Right lung (tissue), 5 donors: ENCODE results near the gene FAF2. TPM values are rescaled to one million over a fixed set of nuclear protein-coding genes. Genes with fewer than 3 reads are reported as not detected.
"Not testable (repeated sequence)": the region's sequence is repeated elsewhere in the genome, so short reads cannot be mapped to it uniquely, and the experiment has no call there.

Source experiments
- DNase-seq, 2 donors: peaks; one replicate each; pipeline ENCODE4 v3.0.0-alpha.2; 2013
- polyA plus RNA-seq, 5 donors: library from polyadenylated mRNA; unstranded; fragments of 120-200 nt; gene quantifications; one replicate each; pipeline versions ENCODE4 v1.2.1 to v1.2.3, GENCODE V29; 2013; ENCODE audit warnings: inconsistent platforms in 1 of 5, low replicate concordance in 1 of 5; ENCODE audit not compliant: insufficient read length in 5 of 5, insufficient read depth in 1 of 5

FAF2 gene
- polyA plus RNA-seq, 5 donors = 41.9 to 55.9 (median 51.2) TPM

DNA sequence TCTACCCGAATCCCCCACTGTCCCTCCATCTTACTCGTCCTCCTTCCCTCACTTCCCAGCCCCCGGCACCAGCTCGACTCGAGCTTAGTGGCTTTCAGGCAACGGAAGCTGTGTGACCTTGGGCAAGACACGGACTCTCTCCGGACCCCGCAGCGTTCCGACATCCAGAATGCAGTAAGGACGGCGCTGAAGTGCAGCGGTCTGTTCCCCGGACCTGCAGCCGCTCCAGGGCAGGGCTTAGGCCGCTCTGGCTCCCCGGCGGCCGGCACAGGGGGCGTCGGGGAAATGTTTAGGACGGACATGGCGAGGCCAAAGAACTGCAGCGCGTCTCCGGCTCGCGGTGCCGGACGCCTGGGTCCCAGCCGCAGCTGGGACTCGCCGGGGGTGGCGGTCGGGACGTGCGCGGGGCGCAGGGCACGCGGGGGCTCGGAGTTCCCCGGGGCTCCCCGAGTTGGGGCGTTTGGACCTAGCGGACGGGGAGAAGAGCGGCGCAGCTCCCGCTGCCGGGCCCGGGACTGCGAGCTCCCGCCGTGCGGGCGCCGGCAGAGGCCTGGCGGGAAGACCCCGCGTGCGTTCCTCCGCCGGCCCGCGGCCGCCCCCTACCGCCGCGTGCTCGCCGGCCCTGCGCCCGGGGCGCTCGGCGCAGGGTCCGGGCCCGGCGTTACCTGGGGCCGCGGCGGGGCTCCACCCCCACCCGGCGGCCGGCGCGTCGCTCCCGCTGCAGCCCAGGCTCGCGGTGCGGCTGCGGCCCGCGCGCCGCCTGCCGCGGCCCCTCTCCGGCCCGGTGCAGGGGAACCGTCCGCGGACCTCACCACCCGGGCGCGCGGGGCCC lies 94.6 kb downstream of the FAF2 start:
- DNase-seq = peak; percentile 14 to 19

DNA sequence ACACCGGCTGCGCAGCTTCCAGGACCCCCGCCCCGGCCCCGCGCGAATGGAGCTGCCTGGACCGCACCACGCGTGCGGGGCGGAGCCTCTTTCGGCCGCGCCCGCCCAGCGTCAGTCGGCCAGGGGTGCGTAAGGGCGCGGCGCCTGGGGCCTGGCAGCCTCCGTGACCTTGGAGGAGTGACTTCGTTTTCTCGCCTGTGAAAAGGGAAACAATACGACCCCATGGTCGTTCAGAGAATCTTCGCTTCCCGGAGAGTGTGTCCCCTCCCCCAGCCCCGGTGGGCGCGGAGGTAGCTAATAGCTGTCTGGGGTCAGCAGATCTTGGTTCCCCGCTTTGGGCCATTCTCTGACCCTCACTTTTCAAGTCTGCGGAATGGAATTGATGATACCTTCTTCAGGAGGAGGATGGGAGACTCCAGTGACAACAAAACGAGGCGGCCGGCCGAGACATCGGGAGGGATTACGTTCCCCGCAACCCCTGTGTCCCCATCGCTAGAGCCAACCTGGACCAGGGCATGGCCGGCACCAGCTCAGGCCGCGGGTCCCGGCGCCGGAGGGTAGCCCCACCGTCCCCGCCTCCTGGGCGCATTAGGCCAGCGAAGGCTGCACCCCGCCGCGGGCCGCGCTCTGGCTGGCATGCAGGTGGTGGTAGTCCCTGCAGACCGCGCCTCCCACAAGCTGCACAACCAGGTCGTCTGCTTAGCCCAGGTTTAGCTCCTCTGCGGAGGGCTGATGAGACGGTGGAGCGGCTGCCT lies 95.4 kb downstream of the FAF2 start:
- peak; percentile 50 to 52 for DNase-seq

DNA sequence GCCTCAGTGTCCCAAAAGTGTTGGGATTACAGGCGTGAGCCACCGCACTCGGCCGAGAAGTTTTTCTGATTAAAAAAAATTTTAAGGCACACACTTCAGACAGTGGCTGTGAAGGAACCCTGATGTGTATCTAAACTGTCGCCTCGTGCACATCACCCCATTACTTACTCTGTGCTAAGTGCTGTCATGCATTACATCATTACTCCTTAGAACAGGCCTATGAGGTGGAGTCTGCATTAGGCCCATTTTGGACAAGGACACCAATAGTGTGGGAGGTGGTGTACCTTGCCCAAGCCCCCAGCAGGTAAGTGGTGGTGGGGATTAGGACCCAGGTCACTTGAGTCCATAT lies 97.2 kb downstream of the FAF2 start:
- no peak for DNase-seq

DNA sequence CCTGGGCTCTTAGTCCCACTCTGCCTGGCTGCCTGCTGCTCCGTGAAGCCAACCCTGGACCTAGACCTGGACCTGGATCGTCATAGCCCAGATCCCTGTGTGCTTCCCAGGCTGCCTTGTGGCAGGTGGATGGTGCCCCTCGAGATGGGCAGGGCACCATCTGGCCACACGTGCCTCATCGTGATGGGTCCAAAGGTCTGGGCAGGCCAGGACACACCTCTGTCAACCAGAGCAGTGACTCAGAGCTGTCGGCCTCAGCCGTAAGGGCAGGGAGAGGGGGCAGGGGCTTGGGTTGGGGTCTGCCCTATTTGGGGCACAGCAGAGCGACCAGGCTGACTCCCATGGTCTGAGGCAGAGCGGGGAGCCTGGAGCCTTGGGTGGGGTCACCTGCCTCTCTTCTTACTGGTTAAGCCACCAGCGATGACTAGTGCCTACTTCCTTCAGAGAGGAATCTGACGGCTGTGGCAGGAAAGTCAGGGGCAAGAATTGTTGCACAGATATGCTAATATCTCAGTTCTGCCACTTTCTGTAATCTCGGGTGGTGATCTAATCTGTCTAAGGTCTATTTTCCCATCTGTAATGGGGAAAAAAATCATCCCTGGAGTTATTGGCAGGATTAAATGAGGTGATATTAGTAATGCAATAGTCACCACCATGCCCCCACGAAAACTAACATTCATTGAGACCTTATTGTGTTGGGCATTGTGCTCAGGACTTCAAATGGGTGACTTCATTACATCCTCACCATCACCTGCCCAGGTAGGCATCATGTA lies 97.7 kb downstream of the FAF2 start:
- no peak for DNase-seq

DNA sequence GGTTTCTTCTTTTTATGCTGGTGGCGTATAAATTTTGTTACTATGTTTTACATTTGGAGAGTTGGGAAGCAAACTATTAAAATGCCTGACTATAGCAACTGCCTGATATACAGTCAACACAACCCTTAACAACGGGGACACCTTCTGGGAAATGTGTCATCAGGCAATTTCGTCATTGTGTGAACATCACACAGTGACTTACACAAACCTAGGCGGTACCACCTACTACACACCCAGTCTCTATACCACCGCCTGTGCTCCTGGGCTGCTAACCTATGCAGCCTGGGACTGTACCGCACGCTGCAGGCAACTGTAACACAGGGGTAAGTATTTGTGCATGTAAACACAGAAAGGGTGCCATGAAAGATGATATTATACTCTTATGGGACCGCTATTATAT lies 99.6 kb downstream of the FAF2 start:
- no peak for DNase-seq

DNA sequence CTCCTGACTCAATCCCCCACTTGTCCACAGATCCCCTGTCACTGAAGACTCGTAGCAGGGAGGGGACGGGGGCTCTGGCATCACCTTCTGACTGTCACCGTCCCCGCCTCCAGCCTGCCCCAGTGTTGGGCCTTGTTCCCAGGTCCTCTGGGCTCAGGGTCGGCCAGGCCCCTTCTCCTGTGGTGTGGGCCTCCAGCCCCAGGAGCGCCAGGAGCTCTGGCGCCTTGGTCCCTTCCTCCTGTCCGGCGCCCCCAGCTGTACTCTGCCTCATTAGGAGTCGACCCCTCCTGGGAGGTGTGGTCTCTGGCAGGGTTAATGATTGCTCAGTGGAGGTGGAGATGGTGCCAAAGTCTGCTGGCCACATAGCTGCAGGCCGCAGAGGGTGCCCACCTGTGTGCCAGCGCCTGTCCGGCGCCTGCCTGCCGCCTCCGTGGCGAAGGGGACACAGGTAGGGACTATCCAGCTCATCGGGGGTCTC lies 100.8 kb downstream of the FAF2 start, which contains the start of gene CDHR2:
Gene CDHR2, plus strand, starts transcription at position 376 of the 478 bp plus-strand sequence. CDS start 16,011 bp downstream, outside the sequence.
- DNase-seq = no peak

DNA sequence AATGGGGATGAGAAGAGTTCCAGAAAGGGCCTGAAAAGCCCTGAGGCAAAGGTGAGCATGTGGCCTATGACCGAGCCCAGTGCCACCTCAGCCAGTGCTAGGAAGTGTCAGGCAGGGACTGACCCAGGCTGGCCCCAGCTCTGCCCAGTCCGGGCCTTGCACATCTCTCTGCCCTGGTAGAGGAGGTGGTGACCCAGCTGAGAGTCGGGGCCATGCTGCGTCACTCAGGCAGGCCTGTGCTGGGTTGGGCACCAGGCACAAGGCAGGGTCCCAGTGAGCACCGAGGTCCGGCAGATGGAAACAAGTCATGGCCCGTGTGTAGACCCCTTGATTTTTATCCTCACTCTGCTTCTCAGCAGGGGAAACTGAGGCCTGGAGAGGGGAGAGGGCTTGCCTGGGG lies 101.7 kb downstream of the FAF2 start:
- no peak for DNase-seq

DNA sequence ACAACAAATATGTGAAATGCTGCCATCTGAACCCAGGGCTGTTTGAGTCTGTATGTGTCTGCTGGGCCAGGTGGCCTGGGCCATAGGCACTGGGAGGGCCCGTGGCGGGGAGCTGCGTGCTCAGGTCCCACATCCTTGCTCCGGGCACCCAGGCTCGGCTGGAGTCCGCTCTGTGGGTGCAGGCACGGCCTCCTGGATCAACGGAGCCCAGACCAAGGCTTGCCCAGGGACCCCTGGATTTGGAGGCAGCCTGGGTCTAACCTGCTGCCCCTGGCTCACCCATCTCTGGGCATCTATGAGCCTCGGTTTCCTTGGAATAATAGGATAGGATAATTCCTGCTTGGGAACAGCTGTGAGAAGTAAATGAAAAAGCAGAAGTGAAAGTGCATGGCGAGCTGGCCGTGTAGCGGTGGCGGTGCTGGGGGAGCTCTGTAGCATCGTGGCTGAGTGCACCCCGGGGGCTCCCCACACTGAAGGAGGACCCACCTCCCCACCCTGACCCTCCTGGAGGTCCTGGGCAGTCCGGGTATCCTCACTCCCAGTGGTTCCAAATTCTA lies 102.2 kb downstream of the FAF2 start:
- no peak for DNase-seq

DNA sequence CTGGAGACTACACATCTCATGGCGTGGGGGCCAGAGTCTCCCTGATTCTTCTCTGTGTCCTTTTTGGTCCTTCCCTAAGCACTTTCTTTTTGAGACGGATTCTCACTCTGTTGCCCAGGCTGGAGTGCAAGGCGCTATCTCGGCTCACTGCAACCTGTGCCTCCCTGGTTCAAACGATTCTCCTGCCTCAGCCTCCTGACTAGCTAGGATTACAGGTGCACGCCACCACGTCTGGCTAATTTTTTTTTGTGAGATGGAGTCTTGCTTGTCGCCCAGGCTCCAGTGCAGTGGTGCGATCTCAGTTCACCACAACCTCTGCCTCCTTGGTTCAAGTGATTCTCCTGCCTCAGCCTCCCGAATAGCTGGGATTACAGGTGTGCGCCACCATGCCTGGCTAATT lies 102.8 kb downstream of the FAF2 start:
- not testable (repeated sequence) for DNase-seq

DNA sequence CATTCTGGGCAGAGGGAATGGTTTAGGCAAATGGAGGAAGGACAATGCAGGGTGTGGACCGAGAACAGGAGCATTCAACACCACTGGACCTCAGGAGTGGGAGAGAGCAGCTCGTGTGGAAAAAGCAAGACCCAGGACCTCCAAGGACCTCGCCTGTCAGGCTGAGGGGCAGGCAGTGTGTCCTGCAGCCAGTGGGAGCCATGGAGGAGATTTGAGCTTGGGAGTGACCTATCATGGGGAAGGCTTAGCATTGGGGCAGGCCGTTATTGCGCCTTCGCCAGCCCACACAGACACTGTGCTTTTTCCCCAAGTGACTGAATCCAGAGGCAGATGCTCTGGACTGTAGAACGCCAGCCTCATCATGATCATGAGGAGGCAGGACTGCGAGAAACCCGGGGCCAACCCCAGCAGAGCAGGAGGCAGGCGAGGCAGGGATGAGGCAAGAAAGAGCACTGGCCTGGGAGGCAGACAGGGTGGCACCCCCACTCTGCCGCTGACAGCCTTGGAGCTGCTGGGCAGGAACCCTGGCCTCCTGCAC lies 104.2 kb downstream of the FAF2 start:
- no peak for DNase-seq

DNA sequence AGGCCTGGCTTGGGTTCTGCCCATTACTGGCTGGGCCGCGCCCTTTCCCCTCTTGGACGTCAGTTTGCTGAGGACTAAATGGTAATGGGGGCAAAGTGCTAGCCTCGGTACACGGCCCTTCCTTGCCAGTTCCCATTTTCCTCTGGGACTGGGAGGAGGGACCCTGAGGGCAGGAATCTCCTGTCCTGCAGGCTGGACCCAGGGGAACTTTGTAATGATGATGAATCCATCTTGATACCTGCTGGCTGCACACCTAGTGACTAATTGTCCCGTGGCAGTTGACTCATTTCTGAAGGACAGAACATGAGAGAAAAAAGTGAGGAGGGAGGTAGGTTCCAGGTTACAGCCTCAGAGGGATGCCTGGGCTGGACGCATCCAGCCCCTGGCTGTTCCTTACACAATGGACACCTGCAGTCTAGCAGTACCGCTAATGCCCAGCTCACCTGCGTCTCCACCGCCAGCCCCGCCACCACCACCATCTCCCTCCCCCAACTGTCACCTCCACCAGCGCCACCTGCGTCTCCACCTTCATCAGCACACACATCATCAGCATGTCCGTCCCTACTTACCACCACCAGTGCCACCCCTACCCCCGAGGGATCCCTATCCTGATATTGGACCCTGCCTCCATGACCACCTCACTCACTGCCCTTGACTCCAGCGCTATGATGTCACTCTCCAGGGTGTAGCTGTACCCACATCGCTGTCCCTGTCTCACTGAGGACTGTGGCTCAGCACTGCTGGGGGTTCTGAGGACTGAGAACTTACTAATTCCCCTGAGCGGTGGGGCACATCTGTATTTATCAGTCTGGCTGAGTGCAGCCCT lies 105.3 kb downstream of the FAF2 start:
- DNase-seq = no peak

DNA sequence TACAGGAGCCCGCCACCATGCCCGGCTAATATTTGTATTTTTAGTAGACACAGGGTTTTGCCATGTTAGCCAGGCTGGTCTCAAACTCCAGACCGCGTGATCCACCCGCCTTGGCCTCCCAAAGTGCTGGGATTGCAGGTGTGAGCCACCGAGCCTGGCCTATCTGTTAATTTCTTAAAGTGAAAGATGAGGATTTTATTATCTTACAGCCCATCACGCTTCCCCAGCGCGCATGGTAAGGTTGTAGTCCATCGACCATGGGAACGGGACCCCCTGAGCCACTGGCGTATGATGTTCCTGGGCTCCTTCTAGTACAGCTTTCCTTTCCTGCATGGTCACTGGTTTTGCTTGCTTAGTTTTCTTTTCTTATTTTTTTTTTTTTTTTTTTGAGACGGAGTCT lies 109.7 kb downstream of the FAF2 start:
- DNase-seq = no peak

Other genes with a start within 250 kb of the FAF2 start
- 10 to 100 TPM; 21.5 to 29.1 (median 26.4) TPM for gene SIMC1, start 210.0 kb upstream of the FAF2 start, polyA plus RNA-seq
- 100 to 1,000 TPM; 142 to 174 (median 161) TPM for gene KIAA1191, start 86.6 kb upstream of the FAF2 start, polyA plus RNA-seq
- gene ARL10, start 82.9 kb upstream of the FAF2 start, polyA plus RNA-seq = 10 to 100 TPM; 11.4 to 20.7 (median 16.4) TPM
- 10 to 100 TPM; 24.0 to 36.8 (median 33.2) TPM for gene NOP16, start 59.8 kb upstream of the FAF2 start, polyA plus RNA-seq
- 100 to 1,000 TPM in 1 of 5 donors, 10 to 100 TPM in 4; 69.4 to 121 (median 89.8) TPM for gene HIGD2A, start 59.6 kb upstream of the FAF2 start, polyA plus RNA-seq
- 10 to 100 TPM; 37.7 to 68.3 (median 45.7) TPM for gene CLTB, start 31.8 kb upstream of the FAF2 start, polyA plus RNA-seq
- 10 to 100 TPM; 31.9 to 54.4 (median 47.2) TPM for gene RNF44, start 89.0 kb downstream of the FAF2 start, polyA plus RNA-seq
- gene CDHR2, start 101.0 kb downstream of the FAF2 start, polyA plus RNA-seq = under 1 TPM; 0.33 to 0.60 (median 0.40) TPM
- gene GPRIN1, start 161.8 kb downstream of the FAF2 start, polyA plus RNA-seq = 1 to 10 TPM in 3 of 5 donors, under 1 TPM in 2; 0.72 to 1.2 (median 1.0) TPM
- gene SNCB, start 182.1 kb downstream of the FAF2 start, polyA plus RNA-seq = under 1 TPM; 0.19 to 0.77 (median 0.45) TPM
- under 1 TPM in 2 of 5 donors, not detected in 3; 0.05 to 0.08 TPM for gene EIF4E1B, start 182.3 kb downstream of the FAF2 start, polyA plus RNA-seq
- 10 to 100 TPM; 25.2 to 38.3 (median 32.8) TPM for gene TSPAN17, start 199.1 kb downstream of the FAF2 start, polyA plus RNA-seq